ENCODE data around the gene ZNF280B.

The ZNF280B gene, protein sequence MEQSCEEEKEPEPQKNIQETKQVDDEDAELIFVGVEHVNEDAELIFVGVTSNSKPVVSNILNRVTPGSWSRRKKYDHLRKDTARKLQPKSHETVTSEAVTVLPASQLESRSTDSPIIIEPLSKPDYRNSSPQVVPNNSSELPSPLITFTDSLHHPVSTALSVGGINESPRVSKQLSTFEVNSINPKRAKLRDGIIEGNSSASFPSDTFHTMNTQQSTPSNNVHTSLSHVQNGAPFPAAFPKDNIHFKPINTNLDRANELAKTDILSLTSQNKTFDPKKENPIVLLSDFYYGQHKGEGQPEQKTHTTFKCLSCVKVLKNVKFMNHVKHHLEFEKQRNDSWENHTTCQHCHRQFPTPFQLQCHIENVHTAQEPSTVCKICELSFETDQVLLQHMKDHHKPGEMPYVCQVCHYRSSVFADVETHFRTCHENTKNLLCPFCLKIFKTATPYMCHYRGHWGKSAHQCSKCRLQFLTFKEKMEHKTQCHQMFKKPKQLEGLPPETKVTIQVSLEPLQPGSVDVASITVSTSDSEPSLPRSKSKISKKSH

DNA sequence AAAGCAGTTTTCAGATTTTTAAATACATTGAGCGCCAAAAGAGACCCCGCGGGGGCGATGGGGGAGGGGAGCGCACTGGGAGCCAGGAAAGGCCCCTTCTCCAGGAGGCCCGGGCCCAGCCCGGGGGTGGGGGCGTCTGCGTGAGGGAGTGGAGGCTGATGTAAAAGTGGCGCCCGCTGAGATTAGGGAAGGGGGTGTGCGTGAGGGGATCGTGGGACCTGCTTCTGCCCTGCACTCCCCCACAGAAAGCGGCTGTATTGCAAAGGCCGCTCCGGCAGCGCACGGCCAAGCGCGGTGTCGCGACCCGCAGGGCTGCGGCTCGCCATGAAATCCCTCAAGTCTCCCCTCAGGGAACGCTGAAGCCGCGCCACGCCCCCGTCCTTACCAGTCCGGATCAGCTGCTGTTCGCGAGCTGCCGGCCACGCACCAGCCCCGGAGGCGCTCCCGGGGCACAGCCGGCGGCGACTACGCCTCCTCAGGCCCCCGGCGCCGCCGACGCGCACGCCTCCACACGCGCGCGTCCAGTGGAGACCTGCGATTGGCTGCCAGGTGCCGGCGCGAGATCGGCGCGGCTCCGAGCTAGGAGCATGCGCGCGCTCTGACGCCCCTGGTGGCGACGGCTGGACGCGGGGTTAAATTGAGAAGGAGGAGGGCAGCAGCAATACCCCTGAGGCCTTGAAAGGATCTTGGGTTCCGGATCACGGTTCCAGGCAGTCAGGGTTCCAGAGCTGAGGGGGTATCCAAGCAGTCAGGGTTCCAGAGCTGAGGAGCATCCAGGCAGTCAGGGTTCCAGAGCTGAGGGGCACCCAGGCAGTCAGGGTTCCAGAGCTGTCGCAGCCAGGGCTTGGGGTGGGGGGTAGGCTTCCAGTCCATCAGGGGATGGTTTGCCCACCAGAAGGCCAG is at the start of gene ZNF280B:
TSS of gene ZNF280B (minus strand) at position 469 of the 903 bp plus-strand sequence. CDS start 19,344 bp downstream, outside the sequence.
- Histone ChIP-seq H3K4me1 (ENCODE audit: low read depth, poor library complexity, severe bottlenecking) (peaks cover 8% of the 10 kb centered on the region), H3K36me3 (ENCODE audit: insufficient read depth) (no peaks in the 10 kb centered on the region), H3K9ac (peak within 1 kb of the TSS; percentile 35; the same call in 1 of the 2 replicates), H3K27me3 (ENCODE audit: insufficient read depth, low read depth) (no peaks in the 10 kb centered on the region), H3K27ac (no peak within 1 kb of the TSS), H3K4me3 (IDR thresholded peaks at IDR 0.05; ENCODE audit: insufficient read depth, low read depth, low read length) (no peak within 1 kb of the TSS), H3K4me2 (peak within 1 kb of the TSS; percentile 93), H2AFZ (ENCODE audit: low read depth) (peak within 1 kb of the TSS; percentile 79), H4K20me1 (ENCODE audit: insufficient read depth) (no peaks in the 10 kb centered on the region), H3K79me2 (ENCODE audit: insufficient read depth, low read depth) (no peaks in the 10 kb centered on the region)
- TF ChIP-seq, protein P1, sequence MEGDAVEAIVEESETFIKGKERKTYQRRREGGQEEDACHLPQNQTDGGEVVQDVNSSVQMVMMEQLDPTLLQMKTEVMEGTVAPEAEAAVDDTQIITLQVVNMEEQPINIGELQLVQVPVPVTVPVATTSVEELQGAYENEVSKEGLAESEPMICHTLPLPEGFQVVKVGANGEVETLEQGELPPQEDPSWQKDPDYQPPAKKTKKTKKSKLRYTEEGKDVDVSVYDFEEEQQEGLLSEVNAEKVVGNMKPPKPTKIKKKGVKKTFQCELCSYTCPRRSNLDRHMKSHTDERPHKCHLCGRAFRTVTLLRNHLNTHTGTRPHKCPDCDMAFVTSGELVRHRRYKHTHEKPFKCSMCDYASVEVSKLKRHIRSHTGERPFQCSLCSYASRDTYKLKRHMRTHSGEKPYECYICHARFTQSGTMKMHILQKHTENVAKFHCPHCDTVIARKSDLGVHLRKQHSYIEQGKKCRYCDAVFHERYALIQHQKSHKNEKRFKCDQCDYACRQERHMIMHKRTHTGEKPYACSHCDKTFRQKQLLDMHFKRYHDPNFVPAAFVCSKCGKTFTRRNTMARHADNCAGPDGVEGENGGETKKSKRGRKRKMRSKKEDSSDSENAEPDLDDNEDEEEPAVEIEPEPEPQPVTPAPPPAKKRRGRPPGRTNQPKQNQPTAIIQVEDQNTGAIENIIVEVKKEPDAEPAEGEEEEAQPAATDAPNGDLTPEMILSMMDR (conservative IDR thresholded peaks at IDR 0.05; ENCODE audit: low read depth, low read length): peak; percentile 72

DNA sequence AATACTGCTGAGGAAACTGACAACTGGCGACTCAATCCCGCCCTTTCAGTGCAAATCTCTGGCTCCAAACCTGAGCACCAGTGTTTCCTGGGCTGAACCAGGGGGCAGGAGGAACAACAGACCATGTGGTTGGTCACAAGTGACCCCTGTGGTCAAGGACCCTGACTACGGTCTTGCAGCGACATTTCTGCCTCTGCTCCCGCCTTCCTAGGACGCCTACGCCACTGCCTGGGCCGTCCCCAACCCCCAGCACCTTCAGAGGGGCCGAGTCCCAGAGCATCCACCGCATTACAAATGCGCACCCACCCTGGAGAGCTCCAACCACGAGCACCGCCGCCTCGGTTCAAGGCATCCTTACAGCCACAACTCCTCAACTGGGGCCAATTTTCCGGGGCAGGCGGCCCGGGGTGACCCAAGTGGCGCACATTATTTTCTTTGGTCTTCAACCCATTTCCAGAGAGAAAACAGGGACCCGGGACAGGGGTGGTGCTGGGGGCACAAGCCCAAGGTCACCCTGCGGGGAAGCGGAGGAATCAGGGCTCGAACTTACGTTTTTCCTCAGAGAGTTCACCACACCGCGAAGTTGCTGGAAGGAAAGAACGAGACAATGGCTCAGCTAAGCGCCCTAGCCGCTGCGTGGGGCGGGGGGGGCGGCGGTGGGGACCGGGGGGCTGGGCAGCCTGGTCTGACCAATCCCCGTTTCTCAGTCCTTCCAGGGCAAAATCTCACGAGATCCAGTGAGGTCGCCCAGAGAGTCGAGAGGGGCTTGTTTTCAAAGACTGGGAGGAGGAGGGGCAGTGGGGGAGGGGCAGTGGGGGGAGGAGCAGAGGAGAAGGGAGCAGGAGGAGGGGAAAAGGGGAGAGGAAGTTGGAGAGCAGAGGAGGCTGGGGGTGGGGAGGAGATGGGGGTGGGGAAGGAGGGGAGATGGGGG is 48.7 kb upstream of the ZNF280B start:
- Histone ChIP-seq H3K27me3 (ENCODE audit: insufficient read depth, low read depth) (no peaks in the 10 kb centered on the region), H3K36me3 (ENCODE audit: insufficient read depth) (no peaks in the 10 kb centered on the region), H3K4me1 (ENCODE audit: low read depth, poor library complexity, severe bottlenecking) (no peaks in the 10 kb centered on the region), H3K27ac (no peak overlapping the region), H3K4me3 (IDR thresholded peaks at IDR 0.05; ENCODE audit: insufficient read depth, low read depth, low read length) (no peak overlapping the region), H3K4me2 (no peak overlapping the region), H3K79me2 (ENCODE audit: insufficient read depth, low read depth) (no peaks in the 10 kb centered on the region), H3K9ac (no peak overlapping the region), H2AFZ (ENCODE audit: low read depth) (no peak overlapping the region), H4K20me1 (ENCODE audit: insufficient read depth) (no peaks in the 10 kb centered on the region)
- TF ChIP-seq, protein P1 (conservative IDR thresholded peaks at IDR 0.05; ENCODE audit: low read depth, low read length): no peak

DNA sequence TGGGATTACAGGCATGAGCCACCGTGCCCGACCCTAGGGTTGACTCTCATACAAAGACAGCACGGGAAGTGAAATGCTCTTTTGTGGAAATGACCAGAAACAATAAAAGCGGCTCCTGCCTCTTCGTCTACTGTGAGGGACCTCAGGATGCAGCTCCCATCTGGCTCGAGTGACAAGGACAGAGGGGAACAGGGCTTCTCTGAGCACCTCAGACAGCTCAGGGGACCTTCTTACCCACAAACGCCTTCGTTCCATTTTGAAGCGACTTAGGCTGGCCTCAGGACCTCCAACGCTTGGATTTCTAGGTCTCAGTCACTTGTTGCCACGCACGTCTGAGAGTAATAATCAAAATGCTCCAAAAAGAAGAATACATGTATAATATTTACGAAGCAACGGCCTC is 48.0 kb upstream of the ZNF280B start:
- H3K27ac ChIP-seq: no peak overlapping the region
- H3K9ac ChIP-seq: no peak overlapping the region
- H3K4me1 ChIP-seq (ENCODE audit: low read depth, poor library complexity, severe bottlenecking): no peaks in the 10 kb centered on the region
- no peaks in the 10 kb centered on the region for H3K27me3 ChIP-seq (ENCODE audit: insufficient read depth, low read depth)
- no peaks in the 10 kb centered on the region for H4K20me1 ChIP-seq (ENCODE audit: insufficient read depth)
- no peaks in the 10 kb centered on the region for H3K36me3 ChIP-seq (ENCODE audit: insufficient read depth)
- H3K4me3 ChIP-seq (IDR thresholded peaks at IDR 0.05; ENCODE audit: insufficient read depth, low read depth, low read length): no peak overlapping the region
- TF ChIP-seq, protein P1 (conservative IDR thresholded peaks at IDR 0.05; ENCODE audit: low read depth, low read length): no peak
- H3K4me2 ChIP-seq: no peak overlapping the region
- no peak overlapping the region for H2AFZ ChIP-seq (ENCODE audit: low read depth)
- no peaks in the 10 kb centered on the region for H3K79me2 ChIP-seq (ENCODE audit: insufficient read depth, low read depth)

- TF ChIP-seq, protein P1 (conservative IDR thresholded peaks at IDR 0.05; ENCODE audit: low read depth, low read length): no peak
- Histone ChIP-seq H3K36me3 (ENCODE audit: insufficient read depth) (no peaks in the 10 kb centered on the region), H3K27ac (no peak overlapping the region), H3K4me3 (IDR thresholded peaks at IDR 0.05; ENCODE audit: insufficient read depth, low read depth, low read length) (no peak overlapping the region), H3K79me2 (ENCODE audit: insufficient read depth, low read depth) (no peaks in the 10 kb centered on the region), H2AFZ (ENCODE audit: low read depth) (no peak overlapping the region), H3K27me3 (ENCODE audit: insufficient read depth, low read depth) (no peaks in the 10 kb centered on the region), H3K4me1 (ENCODE audit: low read depth, poor library complexity, severe bottlenecking) (no peaks in the 10 kb centered on the region), H3K4me2 (no peak overlapping the region), H3K9ac (no peak overlapping the region), H4K20me1 (ENCODE audit: insufficient read depth) (no peaks in the 10 kb centered on the region)
These were observed 47.1 kb upstream of the ZNF280B start for GRCh38 chr22:22555596-22555995.

Data from KMS-11 (cell line).